HG02759 (cell line): ENCODE data around the gene ELP2.
"Not testable (repeated sequence)": the region's sequence is repeated elsewhere in the genome, so short reads cannot be mapped to it uniquely, and the experiment has no call there.

Experiments used
- ATAC-seq: cut with Tn5 transposase; IDR thresholded peaks from one replicate; pipeline ENCODE4 v1.9.1; 2021; ENCODE audit warnings: mild to moderate bottlenecking, moderate library complexity; ENCODE audit not compliant: unreplicated experiment

The ELP2 gene

DNA sequence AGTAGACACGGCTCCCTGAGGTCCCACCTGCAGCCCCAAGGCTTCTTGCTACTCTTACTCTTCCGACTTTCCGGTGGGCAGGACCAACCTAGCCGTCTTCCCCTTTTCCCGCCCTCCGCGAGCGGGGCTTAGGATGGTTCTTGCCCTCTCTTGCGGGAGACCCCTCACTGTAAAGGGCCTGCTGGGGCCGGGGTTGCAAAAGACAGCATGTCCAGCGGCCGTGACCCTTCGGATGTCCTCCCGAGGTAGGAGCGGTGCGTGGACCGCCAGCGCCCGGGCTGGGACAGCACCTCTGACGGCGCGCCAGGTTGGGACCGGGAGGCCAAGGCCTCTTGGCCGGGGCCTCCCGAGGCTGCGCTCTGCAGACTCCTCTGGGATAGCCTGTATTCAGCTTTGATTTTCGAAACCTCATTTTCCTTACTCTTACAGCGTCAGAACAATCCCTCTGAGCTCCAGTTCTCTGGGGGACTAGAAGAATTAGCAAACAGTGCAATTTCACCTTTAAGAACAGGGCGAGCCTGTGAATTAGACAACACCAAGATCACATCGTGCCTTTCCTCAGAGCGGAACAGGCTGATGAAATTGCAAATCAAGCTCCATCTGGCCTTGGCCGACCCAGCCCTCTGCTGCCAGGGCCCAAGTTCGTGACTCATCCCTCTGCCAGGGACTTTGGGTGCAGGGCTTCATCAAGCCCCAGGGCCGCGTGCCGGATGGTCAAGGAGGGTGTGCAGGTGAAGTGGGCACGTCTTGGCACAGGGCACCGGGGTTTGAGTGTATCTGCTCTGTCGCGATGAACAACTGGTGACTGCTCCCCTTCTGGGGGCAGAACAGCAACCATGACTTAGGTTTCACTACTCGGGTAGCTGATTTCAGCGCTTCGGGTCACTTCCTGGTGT lies 58.4 kb downstream of the ELP2 start:
- no peak for ATAC-seq

DNA sequence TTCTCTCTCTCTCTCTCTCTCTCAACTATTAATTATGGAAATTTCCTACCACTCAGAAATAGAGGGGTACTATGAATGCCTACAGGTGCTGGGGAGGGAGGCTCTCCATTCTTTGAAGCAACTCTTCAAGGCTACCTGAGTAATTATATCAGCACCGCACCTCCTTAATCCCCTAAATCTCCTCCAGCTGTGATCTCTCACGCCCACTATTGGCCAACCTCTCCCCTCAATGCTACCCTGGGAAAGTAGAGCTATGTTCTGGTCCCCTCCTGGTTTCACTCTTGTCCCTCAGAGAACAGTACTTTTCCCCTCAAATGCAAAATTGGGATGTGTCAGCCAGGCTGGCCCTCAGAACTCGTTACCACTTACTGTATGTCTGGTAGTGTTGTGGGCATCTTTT lies 59.2 kb downstream of the ELP2 start:
- no peak for ATAC-seq

GRCh38 chr18:36189486-36189885 lies 59.8 kb downstream of the ELP2 start:
- no peak for ATAC-seq

- ATAC-seq, result no peak
Measured at GRCh38 chr18:36191286-36191685, 61.6 kb downstream of the ELP2 start.

DNA sequence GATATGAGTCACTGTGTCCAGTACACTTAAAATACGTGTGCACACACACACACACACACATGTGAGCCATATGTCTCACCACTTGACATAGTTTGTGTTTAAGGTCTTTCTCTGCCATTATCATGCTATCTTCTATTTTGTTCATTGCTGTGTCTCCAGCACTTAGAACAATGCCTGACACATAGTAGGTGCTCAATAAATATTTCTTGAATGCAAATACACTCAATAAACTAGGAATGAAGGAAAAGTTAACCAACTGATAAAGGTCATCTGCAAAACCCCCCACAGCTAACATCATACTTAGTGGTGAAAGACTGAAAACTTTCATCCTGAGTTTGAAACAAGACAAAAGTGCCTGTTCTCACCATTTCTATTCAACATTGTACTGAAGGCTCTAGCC lies 62.0 kb downstream of the ELP2 start:
- no peak for ATAC-seq

DNA sequence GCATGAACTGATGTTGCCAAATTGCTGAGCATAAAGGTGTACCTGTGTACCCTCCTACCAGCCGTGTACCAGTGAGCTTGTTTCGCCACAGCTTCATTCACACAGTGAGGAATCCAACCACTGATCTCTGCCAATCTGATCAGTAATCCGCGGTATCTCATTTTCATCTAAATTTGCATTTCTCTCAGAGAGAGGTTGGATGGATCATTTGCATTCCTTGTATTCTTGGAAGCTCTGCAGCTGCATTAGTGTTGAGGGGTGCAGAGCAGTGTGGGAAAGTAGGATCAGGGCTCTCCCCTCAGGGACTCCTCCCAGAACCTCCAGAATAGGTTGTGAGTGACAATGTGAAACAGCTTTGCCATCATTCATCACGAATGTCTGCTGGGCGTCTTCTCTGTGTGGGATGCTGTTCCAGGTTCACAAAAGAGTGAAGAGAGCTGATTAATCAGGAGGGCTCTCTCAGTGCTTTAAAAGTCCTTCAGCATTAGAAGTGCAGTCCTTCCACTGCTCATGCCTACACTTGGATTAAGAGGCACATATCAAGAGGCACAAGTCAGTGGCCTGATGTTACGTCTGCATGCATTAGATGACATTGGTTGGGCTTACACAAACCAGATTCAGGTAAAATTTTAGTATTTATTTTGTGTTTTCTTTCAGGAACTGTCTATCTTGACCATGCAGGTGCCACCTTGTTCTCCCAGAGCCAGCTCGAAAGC lies 65.1 kb downstream of the ELP2 start:
- ATAC-seq, result no peak

- ATAC-seq, result no peak
Measured at GRCh38 chr18:36195427-36196122, 65.9 kb downstream of the ELP2 start.

DNA sequence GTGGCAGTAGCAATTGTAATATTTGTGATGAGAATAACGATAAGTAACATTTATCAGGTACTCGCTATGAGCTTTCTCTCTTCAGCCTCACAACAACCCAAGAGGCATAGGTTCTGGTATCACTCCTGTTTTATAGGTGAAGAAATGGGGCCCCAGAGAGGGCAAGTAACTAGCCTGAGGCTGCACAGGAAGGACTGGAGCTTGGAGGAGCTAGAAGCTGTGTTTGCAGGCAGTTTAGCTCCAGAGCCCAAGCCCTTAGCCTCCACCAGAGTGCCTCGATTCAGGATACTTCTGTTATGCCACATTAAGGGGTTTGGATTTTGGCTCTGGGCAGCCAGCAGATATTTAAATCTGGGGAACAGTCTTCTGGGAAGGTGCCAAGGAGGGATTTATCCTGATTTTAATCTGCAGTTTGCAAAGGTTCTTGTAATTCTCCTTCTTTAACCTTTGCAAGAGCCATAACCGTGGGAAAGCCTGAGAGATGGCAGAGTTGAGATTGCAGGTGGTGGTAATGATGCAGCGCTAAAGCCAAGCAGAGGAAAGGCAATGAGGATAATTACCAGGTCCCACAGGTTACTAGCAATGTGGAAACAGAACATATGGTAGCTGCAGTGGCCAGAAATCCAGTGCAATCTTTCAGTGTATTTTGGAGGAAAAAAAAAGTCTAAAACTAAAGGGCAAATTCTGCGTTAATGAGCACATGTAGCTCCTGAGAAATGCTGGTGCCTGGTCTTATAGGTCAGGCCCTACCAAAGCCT lies 66.7 kb downstream of the ELP2 start:
- ATAC-seq, result no peak

DNA sequence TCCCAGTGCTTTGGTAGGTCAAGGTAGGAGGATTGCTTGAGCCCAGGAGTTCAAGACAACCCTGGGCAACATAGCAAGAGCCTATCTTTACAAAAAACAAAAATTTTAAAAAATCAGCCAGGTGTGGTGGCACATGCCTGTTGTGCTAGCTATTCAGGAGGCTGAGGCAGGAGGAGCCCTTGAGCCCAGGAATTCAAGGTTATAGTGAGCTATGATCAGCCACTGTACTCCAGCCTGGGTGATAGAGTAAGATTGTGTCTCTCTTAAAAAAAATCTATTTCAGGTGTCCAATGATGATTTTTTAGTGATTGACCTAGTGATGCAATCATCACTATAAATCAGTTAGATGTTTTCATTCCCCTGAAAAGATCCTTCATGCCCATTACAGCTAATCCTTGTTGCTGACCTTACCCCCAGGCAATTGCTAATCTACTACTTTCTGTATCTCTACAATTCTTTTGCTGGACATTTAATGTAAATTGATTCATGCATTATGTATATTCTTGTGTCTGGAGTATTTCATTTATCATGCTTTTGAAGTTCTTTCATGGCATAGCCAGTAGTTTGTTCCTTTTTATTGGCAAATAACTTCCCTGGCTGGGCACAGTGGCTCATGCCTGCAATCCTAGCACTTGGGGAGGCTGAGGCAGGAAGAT lies 67.9 kb downstream of the ELP2 start:
- ATAC-seq, result no peak

GRCh38 chr18:36199691-36200295 lies 70.1 kb downstream of the ELP2 start:
- no peak for ATAC-seq

- no peak for ATAC-seq
Measured at GRCh38 chr18:36200354-36200771, 70.7 kb downstream of the ELP2 start.

DNA sequence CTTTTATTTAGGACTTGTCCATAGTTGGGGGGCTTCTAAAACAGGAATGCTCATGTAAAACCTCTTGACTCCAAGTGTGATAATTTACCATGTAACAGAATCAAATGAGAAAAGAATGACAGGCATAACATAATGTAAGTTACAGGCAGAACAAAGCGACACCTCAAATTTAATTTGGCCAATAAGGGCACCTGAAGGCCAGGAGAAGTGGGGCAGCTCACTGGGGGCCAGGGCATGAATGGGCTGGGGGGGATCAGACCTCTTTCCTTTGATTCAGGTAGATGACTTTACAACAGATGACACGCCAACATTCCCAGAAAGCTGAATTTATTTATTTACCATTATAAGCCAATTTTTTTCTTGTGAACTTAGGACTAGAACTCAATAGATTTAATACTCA lies 72.1 kb downstream of the ELP2 start:
- ATAC-seq, result no peak

DNA sequence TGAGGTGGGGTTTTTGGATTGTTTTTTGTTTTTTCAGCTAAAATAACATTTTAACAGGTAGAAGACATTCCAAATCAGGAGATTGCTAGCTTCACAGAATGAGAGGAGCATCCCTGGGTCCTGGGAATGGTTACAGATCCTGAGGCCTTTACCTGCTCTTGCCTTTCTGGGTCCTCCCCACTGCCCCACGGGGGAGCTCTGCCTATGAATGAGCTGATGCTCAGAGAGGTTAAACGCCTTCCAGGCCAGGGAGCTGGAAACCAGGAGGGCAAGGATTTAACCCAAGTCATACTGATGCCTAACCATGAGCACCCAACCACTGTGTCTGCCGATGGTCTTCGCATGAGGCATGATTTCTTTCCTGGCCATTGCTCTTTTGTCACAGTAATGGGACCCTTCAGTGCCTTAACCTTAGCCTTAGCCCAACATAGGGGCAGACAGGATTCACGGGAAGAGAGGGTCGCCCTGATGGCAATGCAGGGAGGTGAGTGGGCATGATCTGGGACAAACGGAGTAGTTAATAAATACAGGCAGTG lies 73.7 kb downstream of the ELP2 start:
- no peak for ATAC-seq

GRCh38 chr18:36205166-36205565 lies 75.5 kb downstream of the ELP2 start:
- no peak for ATAC-seq

DNA sequence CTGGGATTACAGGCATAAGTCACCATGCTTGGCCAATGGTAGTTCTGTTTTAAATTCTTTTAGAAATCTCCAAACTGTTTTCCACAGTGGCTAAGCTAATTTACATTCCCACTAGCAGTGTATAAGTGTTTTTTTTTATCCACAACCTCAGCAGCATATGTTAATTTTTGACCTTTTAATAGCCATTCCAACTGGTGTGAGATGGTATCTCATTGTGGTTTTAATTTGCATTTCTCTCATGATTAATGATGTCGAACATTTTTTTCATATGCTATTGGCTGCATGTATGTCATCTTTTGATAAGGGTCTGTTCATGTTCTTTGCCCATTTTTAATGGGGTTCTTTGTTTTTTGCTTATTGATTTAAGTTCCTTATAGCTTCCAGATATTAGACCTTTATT lies 77.6 kb downstream of the ELP2 start:
- ATAC-seq, result no peak

DNA sequence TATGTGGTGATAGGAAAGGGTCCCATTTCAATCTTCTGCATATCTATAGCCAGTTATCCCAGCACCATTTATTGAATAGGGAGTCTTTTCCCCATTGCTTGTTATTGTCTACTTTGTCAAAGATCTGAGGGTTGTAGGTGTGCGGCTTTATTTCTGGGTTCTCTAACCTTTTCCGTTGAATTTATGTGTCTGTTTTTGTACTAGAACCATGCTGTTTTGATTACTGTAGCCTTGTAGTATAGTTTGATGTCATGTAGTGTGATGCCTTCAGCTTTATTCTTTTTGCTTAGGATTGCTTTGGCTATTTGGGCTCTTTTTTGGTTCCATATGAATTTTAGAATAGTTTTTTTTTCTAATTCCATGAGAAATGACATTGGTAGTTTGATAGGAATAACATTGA lies 78.3 kb downstream of the ELP2 start:
- not testable (repeated sequence) for ATAC-seq

DNA sequence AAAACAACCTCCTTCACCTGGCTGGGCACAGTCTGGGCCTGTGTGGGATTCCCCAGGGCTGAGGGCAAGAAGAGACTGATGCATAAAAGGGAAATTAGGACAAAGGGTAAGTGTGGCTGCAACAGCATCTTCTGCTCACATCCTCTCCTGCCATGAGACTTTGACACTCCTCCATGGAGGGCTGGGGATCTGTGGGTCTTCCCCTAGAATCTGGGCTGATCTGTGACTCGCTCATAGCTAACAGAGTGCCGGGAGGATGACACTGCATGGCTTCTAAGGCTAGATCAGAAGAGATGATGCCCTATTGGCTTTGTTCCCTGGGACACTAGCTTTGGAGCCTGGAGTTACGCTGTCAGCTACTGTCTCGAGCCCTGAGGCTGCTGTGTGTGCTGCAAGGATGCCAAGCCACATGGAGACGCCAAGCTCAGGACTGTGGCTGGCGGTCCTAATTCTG lies 81.9 kb downstream of the ELP2 start:
- ATAC-seq, result no peak

DNA sequence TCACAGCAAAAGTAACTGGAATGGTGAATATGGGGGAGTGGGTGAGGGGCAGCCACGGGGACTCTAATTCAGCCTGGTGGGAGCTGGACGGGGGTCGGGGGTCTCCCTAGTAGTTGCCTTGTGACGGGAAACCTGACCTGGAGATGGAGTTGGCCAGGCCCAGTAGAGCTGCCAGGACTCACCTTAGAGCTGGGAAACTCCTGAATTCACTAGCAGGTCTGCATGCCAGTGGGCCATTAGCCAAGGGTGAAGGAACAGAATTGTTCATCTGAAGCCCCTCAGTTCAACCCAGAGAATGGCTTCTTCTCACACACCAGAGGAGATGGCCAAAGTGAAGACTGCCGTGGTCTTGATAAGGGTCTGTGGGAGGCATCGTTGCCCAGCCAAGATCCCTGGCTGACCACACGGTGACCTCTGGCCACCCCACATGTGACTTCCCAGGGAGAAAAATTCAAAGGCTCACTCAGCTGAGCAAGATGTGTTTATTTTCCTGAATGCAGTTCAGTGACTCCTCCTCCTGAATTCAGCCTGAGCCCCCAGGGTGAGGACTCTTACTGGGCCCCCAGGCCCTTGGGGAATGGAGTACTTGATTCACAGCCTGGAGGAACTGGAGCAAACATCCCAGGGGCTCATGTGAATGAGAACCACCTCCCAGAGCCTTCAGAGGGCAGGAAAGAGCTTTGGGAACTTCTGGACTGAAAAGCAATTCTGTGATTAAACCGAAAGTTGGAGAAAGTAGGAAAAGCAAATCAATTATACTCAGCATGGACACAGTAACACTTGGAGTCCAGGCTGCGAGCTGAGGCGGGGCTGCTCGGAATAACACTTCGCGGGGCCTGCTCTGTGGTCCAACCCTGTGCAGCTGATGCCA lies 82.8 kb downstream of the ELP2 start:
- ATAC-seq, result no peak

DNA sequence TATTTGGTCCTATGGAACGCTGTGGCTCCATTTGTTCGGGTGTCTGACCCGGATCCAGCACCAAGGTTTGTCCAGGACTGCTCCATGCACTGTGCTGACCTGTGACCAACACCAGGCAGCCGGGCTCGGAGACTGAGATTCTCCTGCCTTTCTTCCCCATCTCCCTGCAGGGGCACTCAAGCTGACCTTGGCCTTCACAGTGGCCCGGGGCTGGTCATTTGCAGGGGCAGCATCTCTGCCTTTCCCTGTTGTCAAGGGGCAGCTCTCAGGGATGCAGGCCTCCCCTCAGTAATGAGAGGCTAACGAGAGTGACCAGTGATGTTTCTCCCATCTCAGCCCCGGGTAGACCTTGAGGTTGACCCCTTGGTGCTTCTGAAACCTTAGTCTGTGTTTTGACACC lies 85.1 kb downstream of the ELP2 start:
- ATAC-seq, result no peak
